Stimulated activated memory B cell treated with anti-CD40 and anti-IgM and Interleukin-4, amounts not matched to agents 10 μg/mL and 1 μg/mL and 100 μg/mL, for 72 hours (primary cell): ENCODE data around the gene LBP.
"Not testable (repeated sequence)": the region's sequence is repeated elsewhere in the genome, so short reads cannot be mapped to it uniquely, and the experiment has no call there.

Experiments
- ATAC-seq: fragments of 150-1000 bp; cut with Tn5 transposase; 2 replicates; pipeline ENCODE4 v1.10.0; 2021
- H3K27ac Mint-ChIP-seq: one replicate; pipeline ENCODE4 v1.8.0; 2022; ENCODE audit warnings: mild to moderate bottlenecking, mixed read lengths
- H3K27me3 Mint-ChIP-seq: one replicate; pipeline ENCODE4 v1.8.0; 2022; ENCODE audit warnings: mixed read lengths
- H3K36me3 Mint-ChIP-seq: one replicate; pipeline ENCODE4 v1.8.0; 2022; ENCODE audit warnings: mixed read lengths
- H3K4me1 Mint-ChIP-seq: one replicate; pipeline ENCODE4 v1.8.0; 2022; ENCODE audit warnings: mixed read lengths
- H3K4me3 Mint-ChIP-seq: one replicate; pipeline ENCODE4 v1.8.0; 2022; ENCODE audit warnings: mild to moderate bottlenecking, moderate library complexity, mixed read lengths
- H3K9me3 Mint-ChIP-seq: one replicate; pipeline ENCODE4 v1.8.0; 2022; ENCODE audit warnings: mixed read lengths

Gene LBP

DNA sequence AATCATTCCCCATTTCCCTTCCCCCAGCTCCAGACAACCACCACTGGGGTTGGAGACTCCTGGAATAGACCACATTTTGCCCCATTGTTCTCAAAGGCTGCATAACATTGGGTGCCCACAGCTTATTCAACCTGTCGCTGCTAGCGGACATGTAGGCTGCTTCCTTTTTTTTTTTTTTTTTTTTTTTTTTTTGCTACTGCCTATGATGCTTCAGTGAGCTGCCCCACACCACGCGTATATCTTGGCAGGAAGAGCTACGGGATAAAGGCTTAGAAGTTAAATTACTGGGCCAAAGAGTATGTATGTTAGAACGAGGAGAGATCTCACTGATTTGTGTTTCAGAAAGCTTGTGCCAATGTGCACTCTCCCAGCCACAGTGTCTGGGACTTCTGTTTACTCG lies 7.0 kb downstream of the LBP start:
- Mint-ChIP-seq H3K27ac (no peak overlapping the region), H3K4me3 (no peak overlapping the region), H3K4me1 (peaks cover 11% of the 10 kb centered on the region), H3K27me3 (peaks cover 9% of the 10 kb centered on the region), H3K36me3 (no peaks in the 10 kb centered on the region), H3K9me3 (no peaks in the 10 kb centered on the region)
- no peak for ATAC-seq

DNA sequence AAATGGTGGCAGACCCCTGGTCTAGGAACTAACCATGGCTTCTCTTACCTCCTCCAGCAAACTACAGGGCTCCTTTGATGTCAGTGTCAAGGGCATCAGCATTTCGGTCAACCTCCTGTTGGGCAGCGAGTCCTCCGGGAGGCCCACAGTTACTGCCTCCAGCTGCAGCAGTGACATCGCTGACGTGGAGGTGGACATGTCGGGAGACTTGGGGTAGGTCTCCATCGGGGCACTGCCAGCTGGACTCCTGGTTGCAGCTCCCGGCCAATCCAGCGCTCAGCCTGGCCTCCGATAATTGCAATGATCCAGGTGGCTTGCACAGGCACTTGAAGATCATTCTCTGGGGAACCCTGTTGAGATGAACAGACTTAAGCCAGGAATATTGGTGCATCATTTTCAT lies 7.9 kb downstream of the LBP start:
- H3K4me3 Mint-ChIP-seq: no peak overlapping the region
- no peak overlapping the region for H3K27ac Mint-ChIP-seq

DNA sequence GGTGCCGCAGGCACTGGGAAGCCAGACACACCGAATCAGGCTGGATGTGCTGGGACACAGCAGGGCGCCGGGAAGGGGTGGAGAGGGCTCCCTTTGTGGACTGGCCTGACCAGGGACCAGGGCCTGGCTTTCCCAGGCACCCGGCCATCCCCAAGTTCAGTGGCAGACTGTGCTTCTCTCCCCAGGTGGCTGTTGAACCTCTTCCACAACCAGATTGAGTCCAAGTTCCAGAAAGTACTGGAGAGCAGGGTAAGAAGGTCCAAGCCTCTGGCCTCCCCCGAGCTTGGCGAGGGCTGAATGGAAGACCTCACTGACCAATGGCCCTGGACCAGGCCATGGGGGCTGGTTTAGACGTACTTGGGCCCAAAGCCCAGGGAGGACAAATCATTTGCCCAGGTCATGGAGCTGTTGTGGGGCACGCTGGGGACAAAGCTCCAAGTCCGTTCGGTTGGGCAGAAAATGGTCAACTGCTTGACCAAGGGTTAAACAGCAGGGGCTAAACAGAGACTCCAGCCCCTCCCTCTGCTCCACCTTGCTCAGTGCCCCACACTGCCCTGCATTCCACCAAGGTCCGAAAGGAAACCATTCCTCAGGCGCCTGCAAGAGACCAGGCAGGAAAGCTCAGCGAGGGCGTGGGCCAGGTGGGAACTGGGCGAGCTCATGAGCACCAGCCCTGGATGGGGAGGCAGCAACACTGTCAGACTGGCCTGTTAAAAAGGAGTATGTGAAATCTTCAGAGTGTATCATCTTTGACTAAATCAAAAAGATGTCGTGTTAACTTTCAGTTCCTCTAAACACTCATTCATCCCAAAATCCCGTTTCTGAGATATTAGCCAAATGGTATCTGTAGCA lies 9.1 kb downstream of the LBP start:
- H3K4me1 Mint-ChIP-seq: peaks cover 11% of the 10 kb centered on the region
- no peak overlapping the region for H3K27ac Mint-ChIP-seq
- H3K36me3 Mint-ChIP-seq: no peaks in the 10 kb centered on the region
- peak; percentile 40 for ATAC-seq
- H3K4me3 Mint-ChIP-seq: no peak overlapping the region
- no peaks in the 10 kb centered on the region for H3K27me3 Mint-ChIP-seq
- no peaks in the 10 kb centered on the region for H3K9me3 Mint-ChIP-seq

More for the DNA sequence above, 7.9 kb downstream of the LBP start:
- Mint-ChIP-seq H3K4me1 (peaks cover 11% of the 10 kb centered on the region), H3K9me3 (no peaks in the 10 kb centered on the region), H3K27me3 (peaks cover 7% of the 10 kb centered on the region), H3K36me3 (no peaks in the 10 kb centered on the region)
- no peak for ATAC-seq

DNA sequence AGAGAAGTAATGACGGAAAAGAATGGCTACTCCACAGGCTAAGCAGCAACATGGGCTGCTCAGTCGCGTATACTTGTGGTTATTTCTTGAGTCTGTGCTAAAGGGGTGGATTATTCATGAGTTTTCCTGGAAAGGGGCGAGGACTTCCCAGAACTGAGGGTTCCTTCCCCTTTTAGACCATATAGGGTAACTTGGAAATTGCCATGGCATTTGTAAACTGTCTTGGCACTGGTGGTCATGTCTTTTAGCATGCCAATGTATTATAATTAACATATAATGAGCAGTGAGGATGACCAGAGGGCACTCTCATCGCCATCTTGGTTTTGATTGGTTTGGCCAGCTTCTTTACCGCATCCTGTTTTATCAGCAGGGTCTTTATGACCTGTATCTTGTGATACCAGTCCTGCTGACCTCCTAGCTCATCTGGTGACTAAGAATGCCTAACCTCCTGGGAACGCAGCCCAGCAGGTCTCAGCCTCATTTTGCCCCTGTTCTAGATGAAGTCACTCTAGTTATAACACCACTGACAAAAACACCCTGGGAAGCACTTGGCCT lies 11.4 kb downstream of the LBP start:
- ATAC-seq: no peak
- Mint-ChIP-seq H3K4me3 (no peak overlapping the region), H3K27me3 (no peaks in the 10 kb centered on the region), H3K36me3 (no peaks in the 10 kb centered on the region), H3K27ac (no peak overlapping the region), H3K9me3 (no peaks in the 10 kb centered on the region), H3K4me1 (peaks cover 11% of the 10 kb centered on the region)

DNA sequence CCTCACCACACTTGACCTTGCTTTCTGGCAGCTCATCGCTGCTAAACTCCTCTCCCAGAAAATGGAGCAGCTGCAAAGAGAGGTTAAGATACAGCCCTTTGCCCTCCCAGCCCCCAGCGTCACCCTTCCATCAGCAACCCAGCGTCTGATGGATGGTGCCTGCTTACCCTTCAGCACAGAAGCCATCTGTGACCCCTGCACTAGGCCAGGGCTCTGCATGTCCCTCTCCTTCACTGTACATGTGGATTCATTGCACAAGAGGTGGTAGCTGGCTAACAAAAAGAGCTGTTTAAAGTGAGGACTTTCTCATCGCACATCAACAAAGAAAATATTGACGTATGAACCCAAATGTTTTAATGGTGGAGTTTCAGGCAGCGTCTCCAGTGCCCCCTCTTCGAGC lies 12.3 kb downstream of the LBP start:
- Mint-ChIP-seq H3K36me3 (no peaks in the 10 kb centered on the region), H3K4me3 (no peak overlapping the region), H3K9me3 (no peaks in the 10 kb centered on the region), H3K27ac (no peak overlapping the region), H3K4me1 (peaks cover 11% of the 10 kb centered on the region), H3K27me3 (peaks cover 5% of the 10 kb centered on the region)
- ATAC-seq: no peak

DNA sequence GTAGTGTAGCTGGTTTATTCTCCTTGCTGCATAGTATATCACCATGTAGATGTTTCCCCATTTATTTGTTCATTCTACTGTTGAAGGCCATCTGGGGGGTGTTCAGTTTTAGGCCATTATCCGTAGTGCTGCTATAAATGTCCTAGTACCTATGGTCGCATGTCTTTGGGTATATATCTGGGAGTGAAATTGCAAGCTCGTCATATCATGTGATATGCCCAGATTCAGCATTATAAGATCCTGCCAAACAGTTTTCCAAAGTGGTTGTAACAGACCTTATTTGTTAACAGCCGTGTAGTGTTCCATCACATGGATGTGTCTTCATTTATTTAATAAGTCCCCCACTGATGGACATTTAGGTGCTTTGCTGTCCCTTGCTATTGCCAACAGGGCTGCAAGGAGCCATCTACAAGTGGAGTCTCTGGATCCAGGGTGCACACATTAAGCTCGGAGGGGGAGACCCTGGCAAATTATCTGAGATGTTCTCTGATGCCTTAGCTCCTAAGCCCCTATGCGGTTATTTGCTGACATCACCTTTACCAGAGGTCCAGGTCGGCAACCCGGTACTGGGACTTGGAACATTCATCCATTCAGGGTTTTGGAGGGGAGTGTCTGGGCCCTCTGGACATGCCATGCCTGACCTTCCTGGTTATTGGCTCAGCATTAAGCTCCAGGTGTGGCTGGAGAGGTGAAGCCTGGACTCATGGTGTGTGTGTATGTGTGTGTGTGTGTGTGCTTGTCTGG lies 16.9 kb downstream of the LBP start:
- no peak overlapping the region for H3K27ac Mint-ChIP-seq
- H3K27me3 Mint-ChIP-seq: peaks cover 18% of the 10 kb centered on the region
- no peaks in the 10 kb centered on the region for H3K9me3 Mint-ChIP-seq
- H3K4me3 Mint-ChIP-seq: no peak overlapping the region
- H3K36me3 Mint-ChIP-seq: no peaks in the 10 kb centered on the region
- H3K4me1 Mint-ChIP-seq: no peaks in the 10 kb centered on the region
- ATAC-seq: no peak

DNA sequence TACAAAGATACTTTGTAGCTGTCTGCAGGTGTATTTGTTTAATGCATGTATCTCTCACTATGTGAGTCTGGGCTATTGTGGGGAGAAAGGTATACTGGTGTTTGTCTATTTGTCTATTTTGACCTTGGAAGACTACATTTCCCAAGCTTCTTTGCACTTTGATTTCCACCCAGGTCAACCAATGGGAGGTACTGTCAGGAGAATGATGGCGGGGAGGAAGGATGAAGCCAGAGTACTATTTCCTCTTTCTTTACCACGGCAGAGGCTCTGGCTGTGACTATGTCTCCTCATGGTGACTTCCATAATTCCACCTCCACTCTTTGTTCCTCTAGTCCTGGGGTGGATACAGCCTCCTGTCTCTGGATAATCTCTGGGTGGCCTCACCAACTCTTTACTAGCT lies 23.1 kb downstream of the LBP start:
- no peaks in the 10 kb centered on the region for H3K36me3 Mint-ChIP-seq
- H3K9me3 Mint-ChIP-seq: peaks cover 3% of the 10 kb centered on the region
- peaks cover 8% of the 10 kb centered on the region for H3K4me1 Mint-ChIP-seq
- peaks cover 4% of the 10 kb centered on the region for H3K27me3 Mint-ChIP-seq
- no peak overlapping the region for H3K27ac Mint-ChIP-seq
- no peak overlapping the region for H3K4me3 Mint-ChIP-seq
- peak; percentile 72 for ATAC-seq

DNA sequence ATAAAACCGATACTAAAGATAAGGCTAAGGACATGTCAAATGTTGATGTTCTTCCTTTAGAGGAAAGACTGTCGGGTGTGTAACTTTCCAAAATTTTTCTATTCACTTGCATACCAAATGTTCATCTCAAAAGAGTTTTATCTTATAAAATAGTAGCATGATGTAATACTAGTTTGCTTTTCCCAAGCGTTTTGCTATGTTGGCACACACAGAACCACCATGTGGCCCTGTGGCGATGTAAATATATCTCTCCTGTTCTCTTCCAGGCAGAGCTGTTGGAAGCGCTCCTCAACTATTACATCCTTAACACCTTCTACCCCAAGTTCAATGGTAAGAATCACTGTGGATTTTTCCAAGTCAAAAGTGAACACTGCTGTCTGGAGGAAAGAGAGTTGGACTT lies 26.5 kb downstream of the LBP start:
- H3K4me3 Mint-ChIP-seq: no peak overlapping the region
- no peak for ATAC-seq
- no peaks in the 10 kb centered on the region for H3K27me3 Mint-ChIP-seq
- H3K9me3 Mint-ChIP-seq: peaks cover 3% of the 10 kb centered on the region
- no peaks in the 10 kb centered on the region for H3K36me3 Mint-ChIP-seq
- peaks cover 8% of the 10 kb centered on the region for H3K4me1 Mint-ChIP-seq
- no peak overlapping the region for H3K27ac Mint-ChIP-seq

DNA sequence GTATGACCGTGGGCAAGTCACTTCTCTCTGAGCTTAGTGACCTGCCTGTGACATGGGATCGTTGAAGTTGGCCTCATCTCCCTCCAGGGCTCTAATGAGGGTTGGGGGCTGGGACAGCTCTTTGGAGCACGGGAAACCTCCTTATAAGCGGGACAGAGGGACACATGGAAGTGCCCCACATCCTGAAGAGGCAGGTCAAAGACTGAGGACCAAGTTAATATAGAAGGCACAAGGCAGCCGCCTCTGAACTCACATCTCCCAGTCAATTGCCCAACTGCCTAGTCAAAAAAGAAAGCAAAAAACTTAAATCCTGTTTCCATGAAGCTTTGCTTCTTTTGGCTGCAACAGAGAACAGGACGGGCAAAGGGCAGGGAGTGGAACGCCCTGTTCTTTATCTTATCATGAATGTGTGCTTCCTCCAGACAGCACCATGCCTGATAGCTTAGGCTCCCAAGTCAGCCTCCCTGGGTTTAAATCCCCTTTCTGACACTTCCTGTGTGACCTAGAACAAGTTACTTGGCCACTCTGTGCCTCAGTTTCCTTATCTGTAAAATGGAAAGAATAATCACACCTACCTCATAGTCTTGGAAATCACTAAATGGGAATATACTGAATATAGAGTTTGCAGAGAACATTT lies 27.1 kb downstream of the LBP start:
- peaks cover 8% of the 10 kb centered on the region for H3K4me1 Mint-ChIP-seq
- no peaks in the 10 kb centered on the region for H3K27me3 Mint-ChIP-seq
- peak; percentile 25 for ATAC-seq
- no peaks in the 10 kb centered on the region for H3K36me3 Mint-ChIP-seq
- H3K27ac Mint-ChIP-seq: no peak overlapping the region
- peaks cover 3% of the 10 kb centered on the region for H3K9me3 Mint-ChIP-seq
- no peak overlapping the region for H3K4me3 Mint-ChIP-seq

DNA sequence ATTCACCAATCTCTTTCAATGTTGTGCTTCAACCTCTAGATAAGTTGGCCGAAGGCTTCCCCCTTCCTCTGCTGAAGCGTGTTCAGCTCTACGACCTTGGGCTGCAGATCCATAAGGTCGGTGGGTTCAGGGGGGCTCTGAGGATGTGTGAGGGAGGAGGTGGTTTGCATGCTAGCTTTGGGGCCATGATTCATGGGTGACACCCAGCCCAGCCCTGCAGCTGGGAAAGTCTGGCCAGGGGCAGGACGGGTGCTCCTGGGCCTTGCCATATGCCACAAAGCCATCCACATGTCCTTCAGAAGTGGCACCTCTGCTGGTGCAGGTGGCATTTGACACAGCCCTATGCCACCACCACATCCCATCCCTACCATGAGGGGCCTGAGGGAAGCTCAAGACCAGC lies 27.6 kb downstream of the LBP start:
- Mint-ChIP-seq H3K27ac (no peak overlapping the region), H3K36me3 (no peaks in the 10 kb centered on the region), H3K9me3 (peaks cover 3% of the 10 kb centered on the region), H3K4me1 (peaks cover 8% of the 10 kb centered on the region), H3K4me3 (no peak overlapping the region), H3K27me3 (no peaks in the 10 kb centered on the region)
- ATAC-seq: no peak

DNA sequence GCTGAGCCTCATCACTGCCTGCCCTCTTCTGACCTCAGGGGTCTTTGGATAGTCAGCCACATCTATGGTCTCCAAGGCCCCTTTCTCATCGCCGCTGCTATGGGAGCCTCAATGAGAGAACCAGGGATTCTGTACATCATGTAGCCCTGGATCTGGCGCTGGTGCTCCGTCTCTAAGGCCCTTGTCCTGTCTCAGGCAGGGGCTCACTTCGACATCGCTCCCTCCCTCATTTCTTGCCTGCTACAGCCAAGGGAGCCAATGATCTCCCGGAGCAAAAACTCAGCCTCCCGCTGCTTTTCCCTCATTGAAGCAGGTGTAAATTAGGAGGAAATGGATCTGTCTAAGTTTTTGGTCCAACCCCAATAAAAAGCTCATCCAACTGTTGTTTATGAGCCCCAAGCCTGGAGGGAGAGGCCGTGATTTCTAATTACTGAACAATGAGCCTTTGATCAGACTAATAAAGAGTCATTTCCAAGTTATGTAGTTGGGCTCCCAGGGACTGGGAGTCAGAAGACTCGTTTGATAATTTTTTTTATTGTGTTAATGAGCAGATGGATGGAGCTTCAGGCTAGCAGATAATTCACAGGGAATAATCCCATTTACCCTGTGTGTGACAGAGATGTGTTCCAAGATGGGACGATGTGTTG lies 30.9 kb downstream of the LBP start:
- H3K4me1 Mint-ChIP-seq: no peaks in the 10 kb centered on the region
- ATAC-seq: no peak
- H3K27ac Mint-ChIP-seq: no peak overlapping the region
- peaks cover 12% of the 10 kb centered on the region for H3K27me3 Mint-ChIP-seq
- H3K9me3 Mint-ChIP-seq: no peaks in the 10 kb centered on the region
- no peaks in the 10 kb centered on the region for H3K36me3 Mint-ChIP-seq
- no peak overlapping the region for H3K4me3 Mint-ChIP-seq

DNA sequence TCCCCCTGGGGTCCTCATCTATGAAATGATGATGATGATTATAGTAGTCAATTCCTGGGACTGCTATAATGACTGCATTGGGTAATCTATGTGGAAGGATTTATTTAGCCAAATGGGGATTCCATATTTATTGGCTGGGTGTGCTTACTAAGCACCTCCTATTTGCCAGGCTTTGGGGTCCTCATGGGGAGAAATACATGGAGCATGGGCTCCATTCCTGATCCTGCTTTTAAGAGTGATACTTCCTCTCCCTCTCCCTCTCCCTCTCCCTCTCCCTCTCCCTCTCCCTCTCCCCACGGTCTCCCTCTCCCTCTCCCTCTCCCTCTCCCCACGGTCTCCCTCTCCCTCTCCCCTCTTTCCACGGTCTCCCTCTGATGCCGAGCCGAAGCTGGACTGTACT lies 31.6 kb downstream of the LBP start:
- H3K36me3 Mint-ChIP-seq, H3K4me3 Mint-ChIP-seq, ATAC-seq, H3K9me3 Mint-ChIP-seq, H3K4me1 Mint-ChIP-seq, H3K27ac Mint-ChIP-seq: not testable (repeated sequence)
- peaks cover 19% of the 10 kb centered on the region for H3K27me3 Mint-ChIP-seq

DNA sequence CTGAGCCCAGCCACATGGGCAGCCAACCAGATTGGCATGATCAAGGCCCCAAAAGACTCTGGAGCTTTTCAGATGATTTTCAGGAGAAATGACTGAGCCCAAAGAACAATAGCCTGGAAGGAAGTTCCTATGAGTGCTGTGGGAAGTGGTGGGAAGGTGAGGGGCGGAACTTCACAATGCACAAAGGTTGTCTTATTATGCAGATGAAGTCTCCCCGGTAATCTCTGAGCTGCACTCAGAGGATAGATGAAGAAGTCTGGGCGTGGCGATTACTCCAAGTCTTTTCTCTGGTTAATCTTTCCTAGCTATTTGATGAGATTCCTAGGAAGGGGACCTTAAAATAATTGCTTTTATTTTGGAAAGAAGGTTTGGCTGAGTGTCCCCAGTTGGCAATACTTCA lies 36.9 kb downstream of the LBP start:
- Mint-ChIP-seq H3K27me3 (peaks cover 34% of the 10 kb centered on the region), H3K36me3 (no peaks in the 10 kb centered on the region)

DNA sequence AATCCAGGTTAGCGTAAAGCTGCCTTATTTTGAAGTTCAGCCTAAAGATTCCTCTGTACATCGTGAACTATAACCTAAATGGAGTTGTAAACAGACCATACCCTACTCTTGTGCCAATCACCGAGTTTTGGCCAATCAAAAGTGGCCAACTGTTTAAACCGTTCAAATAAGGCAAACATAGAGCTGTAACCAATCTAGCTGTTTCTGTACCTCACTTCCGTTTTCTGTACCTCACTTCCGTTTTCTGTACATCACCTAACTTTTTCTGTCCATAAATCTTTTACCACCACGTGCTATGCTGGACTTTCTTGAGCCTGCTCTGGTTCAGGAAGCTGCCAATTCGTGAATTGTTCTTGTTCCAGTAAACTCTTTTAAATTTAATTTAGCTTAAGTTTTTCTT lies 39.7 kb downstream of the LBP start:
- Mint-ChIP-seq H3K9me3 (peaks cover 4% of the 10 kb centered on the region), H3K27ac (no peak overlapping the region), H3K4me3 (no peak overlapping the region), H3K4me1 (no peaks in the 10 kb centered on the region), H3K27me3 (peaks cover 40% of the 10 kb centered on the region), H3K36me3 (no peaks in the 10 kb centered on the region)
- ATAC-seq: no peak

More for the DNA sequence above, 36.9 kb downstream of the LBP start:
- no peak overlapping the region for H3K4me3 Mint-ChIP-seq
- no peak overlapping the region for H3K27ac Mint-ChIP-seq
- H3K4me1 Mint-ChIP-seq: no peaks in the 10 kb centered on the region
- no peak for ATAC-seq
- no peaks in the 10 kb centered on the region for H3K9me3 Mint-ChIP-seq

DNA sequence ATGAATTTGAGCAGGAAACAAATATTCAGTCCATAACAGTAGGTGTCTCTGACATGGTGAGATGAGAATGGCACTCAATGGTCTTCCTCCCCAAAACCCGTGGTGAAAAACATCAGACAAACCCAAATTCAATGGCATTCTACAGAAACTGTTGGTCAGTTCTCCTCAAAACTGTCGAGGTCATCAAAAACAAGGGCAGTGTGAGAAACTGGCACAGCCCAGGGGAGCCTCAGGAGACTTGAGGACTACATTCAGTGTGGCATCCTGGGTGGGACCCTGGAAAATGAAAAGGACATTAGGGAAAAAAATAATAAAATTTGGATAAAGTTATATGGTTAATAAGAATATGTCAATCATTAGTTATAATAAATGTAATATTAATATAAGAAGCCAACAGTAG lies 40.6 kb downstream of the LBP start:
- Mint-ChIP-seq H3K36me3 (no peaks in the 10 kb centered on the region), H3K4me1 (no peaks in the 10 kb centered on the region), H3K27ac (no peak overlapping the region), H3K27me3 (peaks cover 32% of the 10 kb centered on the region), H3K4me3 (no peak overlapping the region), H3K9me3 (peaks cover 4% of the 10 kb centered on the region)
- ATAC-seq: no peak
